Keratinocyte (primary cell): ENCODE data around the gene LAYN.

Experiments used
- CTCF ChIP-seq, 3 experiments: IDR thresholded peaks in 1 of 3; conservative IDR thresholded peaks in 1 of 3; optimal IDR thresholded peaks in 1 of 3; 2 replicates in 2 of 3; 3 replicates in 1 of 3; pipeline versions ENCODE3 to v1.5.1; 2011; ENCODE audit warnings: low read length in 3 of 3, mild to moderate bottlenecking in 3 of 3, moderate library complexity in 2 of 3, control low read depth in 1 of 3, inconsistent platforms in 1 of 3; ENCODE audit not compliant: insufficient read depth in 2 of 3; ENCODE audit errors: extremely low read depth in 1 of 3
- EZH2 ChIP-seq: IDR thresholded peaks from one replicate; pipeline ENCODE4 v1.6.1; 2012; ENCODE audit warnings: inconsistent platforms, mild to moderate bottlenecking, low read length, moderate library complexity

GRCh38 chr11:111603611-111604130, 63.2 kb downstream of the LAYN start:
- TF ChIP-seq CTCF (optimal IDR thresholded peaks at IDR 0.05 in 1 of 3, IDR thresholded peaks at IDR 0.05 in 1 of 3, conservative IDR thresholded peaks at IDR 0.05 in 1 of 3; ENCODE audit: extremely low read depth in 1 of 3, insufficient read depth in 2 of 3, low read length in 3 of 3) (no peak), EZH2 (no peak)
